MM.1S (cell line): ENCODE measurements around the gene JUND.

Source experiments
- DNase-seq: peaks from one replicate; pipeline ENCODE4 v3.0.0-alpha.2; 2015
- H2AFZ ChIP-seq: fragments of 300-600 bp; sonication (generic); 2 replicates; pipeline ENCODE4 v1.6.0; 2016; ENCODE audit warnings: antibody characterized with exemption, low read length
- H3F3A ChIP-seq: fragments of 300-600 bp; sonication (generic); 2 replicates; pipeline ENCODE4 v1.6.1; 2016; ENCODE audit warnings: mild to moderate bottlenecking, antibody characterized with exemption, low read length, moderate library complexity, mixed read lengths; ENCODE audit not compliant: insufficient read depth
- H3K27ac ChIP-seq: fragments of 300-600 bp; sonication (generic); 2 replicates; pipeline ENCODE4 v1.5.1; 2016; ENCODE audit warnings: mild to moderate bottlenecking, low read length
- H3K27me3 ChIP-seq: fragments of 300-600 bp; sonication (generic); replicated peaks from 2 replicates; pipeline ENCODE4 v1.6.0; 2016; ENCODE audit warnings: low read length; ENCODE audit not compliant: insufficient read depth
- H3K36me3 ChIP-seq: fragments of 300-600 bp; sonication (generic); replicated peaks from 2 replicates; pipeline ENCODE4 v1.6.1; 2016; ENCODE audit warnings: mild to moderate bottlenecking, low read length, mixed read lengths; ENCODE audit not compliant: insufficient read depth
- H3K4me1 ChIP-seq: fragments of 300-600 bp; sonication (generic); 2 replicates; pipeline ENCODE4 v1.6.1; 2016; ENCODE audit warnings: low read length, mixed read lengths
- H3K4me2 ChIP-seq: fragments of 300-600 bp; sonication (generic); 2 replicates; pipeline ENCODE4 v1.6.0; 2016; ENCODE audit warnings: low read depth, low read length
- H3K4me3 ChIP-seq: fragments of 300-600 bp; sonication (generic); 2 replicates; pipeline ENCODE4 v1.5.1; 2016; ENCODE audit warnings: low read length, mixed read lengths
- H3K79me2 ChIP-seq: fragments of 300-600 bp; sonication (generic); 2 replicates; pipeline ENCODE4 v1.6.1; 2016; ENCODE audit warnings: mixed run types, low read length, mixed read lengths
- H3K9ac ChIP-seq: fragments of 300-600 bp; sonication (generic); 2 replicates; pipeline ENCODE4 v1.6.1; 2016; ENCODE audit warnings: low read length, mixed read lengths
- H3K9me2 ChIP-seq: fragments of 300-600 bp; sonication (generic); replicated peaks from 2 replicates; pipeline ENCODE4 v1.6.1; 2016; ENCODE audit warnings: mild to moderate bottlenecking, low read length, mixed read lengths; ENCODE audit not compliant: insufficient read depth
- H3K9me3 ChIP-seq: fragments of 300-600 bp; sonication (generic); replicated peaks from 2 replicates; pipeline ENCODE4 v1.6.1; 2016; ENCODE audit warnings: mild to moderate bottlenecking, low read length, mixed read lengths; ENCODE audit not compliant: insufficient read depth
- H4K20me1 ChIP-seq: fragments of 300-600 bp; sonication (generic); 2 replicates; pipeline ENCODE4 v1.6.1; 2016; ENCODE audit warnings: mild to moderate bottlenecking, low read length, moderate library complexity, mixed read lengths; ENCODE audit not compliant: insufficient read depth
- CTCF ChIP-seq: fragments of 300-600 bp; sonication (generic); IDR thresholded peaks from 2 replicates; pipeline ENCODE4 v1.5.1; 2016; ENCODE audit warnings: antibody characterized with exemption, low read length, mixed read lengths
- EZH2 ChIP-seq: fragments of 300-600 bp; sonication (generic); optimal IDR thresholded peaks from 2 replicates; pipeline ENCODE3; 2017; ENCODE audit warnings: low read depth, mild to moderate bottlenecking, antibody characterized with exemption, low read length, mixed read lengths
- EZH2phosphoT487 ChIP-seq: fragments of 300-600 bp; sonication (generic); IDR thresholded peaks from 2 replicates; pipeline ENCODE4 v1.6.1; 2018; ENCODE audit warnings: antibody characterized with exemption, low read length

The JUND gene

DNA sequence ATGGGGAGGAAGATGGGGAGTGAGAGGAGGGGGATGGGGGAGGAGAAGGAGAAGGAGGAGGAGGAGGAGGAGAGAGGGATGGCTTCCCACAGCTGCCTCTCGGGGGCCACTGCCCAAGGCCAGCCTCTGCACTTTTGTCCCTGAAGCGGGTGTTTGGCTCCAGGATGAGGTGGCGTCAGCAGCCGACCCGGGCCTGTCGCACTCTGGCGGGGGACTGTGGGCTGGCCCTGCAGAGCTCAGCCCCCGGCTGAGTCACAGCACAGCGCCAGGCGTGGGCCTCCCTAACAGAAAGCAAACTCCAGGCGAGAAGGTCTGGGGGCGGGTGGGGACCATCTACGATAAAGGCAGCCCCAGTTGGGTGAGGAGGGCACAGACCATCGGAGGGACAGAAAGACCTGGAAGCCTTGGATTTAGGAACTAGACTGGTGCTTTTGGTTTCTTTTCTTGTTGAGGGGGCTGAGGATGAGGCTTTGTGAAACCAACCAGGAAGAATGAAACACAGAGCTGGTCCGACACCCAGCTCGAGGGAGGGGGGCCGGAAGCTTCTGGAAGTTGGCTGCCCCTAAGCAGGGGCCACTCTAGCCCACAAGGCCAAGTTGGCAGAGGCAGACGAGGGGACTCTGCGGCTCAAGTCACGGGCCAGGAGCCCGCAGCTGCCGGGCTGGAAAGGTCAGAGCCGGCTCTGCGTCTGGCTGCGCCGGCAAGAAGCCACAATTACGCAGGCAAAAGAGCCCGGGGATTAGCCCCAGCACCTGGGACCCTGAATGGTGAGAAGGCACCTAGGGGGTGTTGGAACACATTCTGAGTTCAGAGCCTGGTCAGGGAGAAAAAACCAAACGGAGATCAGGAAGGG, 23.3 kb upstream of the JUND start:
- Histone ChIP-seq H3K27me3 (no peaks in the 10 kb centered on the region), H3K9me3 (no peaks in the 10 kb centered on the region), H4K20me1 (no peaks in the 10 kb centered on the region), H3K4me1 (peaks cover 18% of the 10 kb centered on the region), H3K9ac (peak overlapping the region; percentile 87), H3K9me2 (no peaks in the 10 kb centered on the region), H3F3A (peaks cover 45% of the 10 kb centered on the region), H3K27ac (peak overlapping the region; percentile 91), H3K4me3 (peak overlapping the region; percentile 82), H2AFZ (no peak overlapping the region), H3K4me2 (peak overlapping the region; percentile 99), H3K79me2 (peaks cover 16% of the 10 kb centered on the region), H3K36me3 (no peaks in the 10 kb centered on the region)
- TF ChIP-seq CTCF: no peak
- TF ChIP-seq EZH2: no peak
- TF ChIP-seq EZH2phosphoT487: no peak
- DNase-seq: peak; percentile 58

GRCh38 chr19:18304208-18304457, 22.7 kb upstream of the JUND start:
- peak; percentile 17 for DNase-seq
- H3K4me1 ChIP-seq: peaks cover 18% of the 10 kb centered on the region
- TF ChIP-seq EZH2 (no peak), CTCF (no peak), EZH2phosphoT487 (no peak)
- peak overlapping the region; percentile 87 for H3K9ac ChIP-seq
- H2AFZ ChIP-seq: no peak overlapping the region
- peak overlapping the region; percentile 82 for H3K4me3 ChIP-seq
- no peaks in the 10 kb centered on the region for H3K27me3 ChIP-seq
- H3K27ac ChIP-seq: peak overlapping the region; percentile 91
- H3K4me2 ChIP-seq: peak overlapping the region; percentile 99
- peaks cover 45% of the 10 kb centered on the region for H3F3A ChIP-seq
- no peaks in the 10 kb centered on the region for H4K20me1 ChIP-seq
- H3K9me3 ChIP-seq: no peaks in the 10 kb centered on the region
- peaks cover 16% of the 10 kb centered on the region for H3K79me2 ChIP-seq
- H3K9me2 ChIP-seq: no peaks in the 10 kb centered on the region
- no peaks in the 10 kb centered on the region for H3K36me3 ChIP-seq

DNA sequence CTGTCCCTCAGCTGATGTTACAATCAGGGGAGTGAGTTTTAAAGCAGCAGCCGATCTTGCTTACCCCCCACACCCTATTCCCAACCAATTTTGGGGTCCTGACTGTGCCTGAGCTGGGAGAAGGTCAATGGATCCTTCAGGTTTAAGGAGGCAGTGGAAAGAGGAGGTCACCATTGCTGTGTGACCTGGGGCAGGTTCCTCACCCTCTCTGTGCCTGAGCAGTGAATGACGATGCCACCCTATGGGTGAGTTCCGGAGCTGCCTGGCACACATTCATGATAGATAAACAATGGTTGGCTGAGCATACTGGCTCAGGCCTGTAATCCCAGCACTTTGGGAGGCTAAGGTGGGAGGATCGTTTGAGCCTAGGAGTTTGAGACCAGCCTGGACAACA, 20.3 kb upstream of the JUND start:
- Histone ChIP-seq H3F3A (peaks cover 34% of the 10 kb centered on the region), H3K36me3 (no peaks in the 10 kb centered on the region), H3K4me2 (no peak overlapping the region), H4K20me1 (no peaks in the 10 kb centered on the region), H2AFZ (no peak overlapping the region), H3K9me2 (no peaks in the 10 kb centered on the region), H3K4me1 (peaks cover 17% of the 10 kb centered on the region), H3K9ac (no peak overlapping the region), H3K79me2 (peaks cover 16% of the 10 kb centered on the region), H3K27me3 (0 out of 2 replicates have a peak, but pooled peaks cover 5% of the 10 kb centered on the region), H3K9me3 (no peaks in the 10 kb centered on the region), H3K4me3 (no peak overlapping the region), H3K27ac (no peak overlapping the region)
- DNase-seq: no peak
- no peak for TF ChIP-seq CTCF
- TF ChIP-seq EZH2: no peak
- no peak for TF ChIP-seq EZH2phosphoT487
